Activated T-cell treated with anti-CD3 and anti-CD28 coated beads, Interleukin-2, amount 50 U/mL, for 72 hours (primary cell): ENCODE results near the gene SLC35A3. TPM values are rescaled to one million over a fixed set of nuclear protein-coding genes. Genes with fewer than 3 reads are reported as not detected.
"Not testable (repeated sequence)": the region's sequence is repeated elsewhere in the genome, so short reads cannot be mapped to it uniquely, and the experiment has no call there.

Source experiments
- ATAC-seq, 2 donors: fragments of 150-1000 bp; cut with Tn5 transposase; replicated peaks in 1 of 2; 2 replicates each; pipeline ENCODE4 v1.10.0; 2021; ENCODE audit warnings: moderate library complexity in 2 of 2, mild to moderate bottlenecking in 1 of 2
- DNase-seq, 2 donors: peaks; one replicate each; pipeline ENCODE4 v3.0.0; 2021 to 2022; ENCODE audit warnings: mixed read lengths in 1 of 2
- H3K27ac Mint-ChIP-seq: one replicate; pipeline ENCODE4 v1.8.0; 2022; ENCODE audit warnings: mild to moderate bottlenecking, moderate library complexity, mixed read lengths
- H3K27me3 Mint-ChIP-seq: one replicate; pipeline ENCODE4 v1.8.0; 2022; ENCODE audit warnings: low read depth, mixed read lengths
- H3K36me3 Mint-ChIP-seq, 2 donors: one replicate each; pipeline ENCODE4 v1.8.0; 2022; ENCODE audit warnings: mixed read lengths in 2 of 2, mild to moderate bottlenecking in 1 of 2; ENCODE audit not compliant: insufficient read depth in 2 of 2
- H3K4me1 Mint-ChIP-seq: one replicate; pipeline ENCODE4 v1.8.0; 2022; ENCODE audit warnings: low read depth, mixed read lengths
- H3K4me3 Mint-ChIP-seq, 2 donors: one replicate each; pipeline ENCODE4 v1.8.0; 2022; ENCODE audit warnings: mild to moderate bottlenecking in 2 of 2, mixed read lengths in 2 of 2, moderate library complexity in 2 of 2
- H3K9me3 Mint-ChIP-seq, 2 donors: one replicate each; pipeline ENCODE4 v1.8.0; 2022; ENCODE audit warnings: mixed read lengths in 2 of 2
- total RNA-seq, 2 donors: library from RNA; stranded (reverse); gene quantifications; one replicate each; pipeline ENCODE4 v1.2.3, GENCODE V29; 2022

Gene SLC35A3
- total RNA-seq, 2 donors from 2014 or later: 17.2 to 19.2 TPM

- not testable (repeated sequence) for DNase-seq, ATAC-seq, H3K9me3 Mint-ChIP-seq, H3K27me3 Mint-ChIP-seq
- peak overlapping the region; percentile 95 for H3K27ac Mint-ChIP-seq
- peaks cover 88% of the 10 kb centered on the region for H3K4me1 Mint-ChIP-seq
- peaks cover 15 to 20% of the 10 kb centered on the region in 2 donors for H3K36me3 Mint-ChIP-seq
- H3K4me3 Mint-ChIP-seq: peak overlapping the region; percentile 78 to 94
Observed at GRCh38 chr1:100047235-100047708, 77.5 kb downstream of the SLC35A3 start.

- no peaks in the 10 kb centered on the region for H3K9me3 Mint-ChIP-seq
- no peaks in the 10 kb centered on the region for H3K27me3 Mint-ChIP-seq
- peaks cover 10 to 13% of the 10 kb centered on the region in 2 donors for H3K36me3 Mint-ChIP-seq
- H3K27ac Mint-ChIP-seq: peak overlapping the region; percentile 91
- peaks cover 65% of the 10 kb centered on the region for H3K4me1 Mint-ChIP-seq
- peak overlapping the region in 1 of 2 donors; percentile 48 for H3K4me3 Mint-ChIP-seq
- ATAC-seq (no peak), DNase-seq (no peak)
Observed at GRCh38 chr1:100050139-100050538, 80.3 kb downstream of the SLC35A3 start.

GRCh38 chr1:100051401-100051800 is 81.6 kb downstream of the SLC35A3 start:
- Mint-ChIP-seq H3K9me3 (no peaks in the 10 kb centered on the region), H3K27ac (no peak overlapping the region), H3K4me3 (no peak overlapping the region), H3K27me3 (no peaks in the 10 kb centered on the region), H3K4me1 (peaks cover 54% of the 10 kb centered on the region), H3K36me3 (peaks cover 9 to 10% of the 10 kb centered on the region in 2 donors)
- DNase-seq (no peak), ATAC-seq (no peak)

GRCh38 chr1:100051893-100052292 is 82.1 kb downstream of the SLC35A3 start:
- H3K4me1 Mint-ChIP-seq: peaks cover 49% of the 10 kb centered on the region
- no peak for ATAC-seq
- no peak overlapping the region for H3K27ac Mint-ChIP-seq
- H3K9me3 Mint-ChIP-seq: no peaks in the 10 kb centered on the region
- peaks cover 7 to 10% of the 10 kb centered on the region in 2 donors for H3K36me3 Mint-ChIP-seq
- no peaks in the 10 kb centered on the region for H3K27me3 Mint-ChIP-seq
- H3K4me3 Mint-ChIP-seq: no peak overlapping the region
- no peak for DNase-seq

GRCh38 chr1:100053119-100053518 is 83.3 kb downstream of the SLC35A3 start:
- Mint-ChIP-seq H3K9me3 (no peaks in the 10 kb centered on the region), H3K4me3 (no peak overlapping the region), H3K4me1 (peaks cover 37% of the 10 kb centered on the region), H3K27me3 (no peaks in the 10 kb centered on the region), H3K27ac (peak overlapping the region; percentile 89), H3K36me3 (peaks cover 6 to 11% of the 10 kb centered on the region in 2 donors)
- no peak for ATAC-seq
- no peak for DNase-seq

GRCh38 chr1:100053727-100054126 is 83.9 kb downstream of the SLC35A3 start:
- peaks cover 3 to 12% of the 10 kb centered on the region in 2 donors for H3K36me3 Mint-ChIP-seq
- no peaks in the 10 kb centered on the region for H3K27me3 Mint-ChIP-seq
- no peak overlapping the region for H3K4me3 Mint-ChIP-seq
- H3K9me3 Mint-ChIP-seq: no peaks in the 10 kb centered on the region
- peak overlapping the region; percentile 89 for H3K27ac Mint-ChIP-seq
- peaks cover 31% of the 10 kb centered on the region for H3K4me1 Mint-ChIP-seq
- no peak for ATAC-seq
- DNase-seq: no peak

- Mint-ChIP-seq H3K27ac (no peak overlapping the region), H3K4me1 (peaks cover 32% of the 10 kb centered on the region)
Observed at GRCh38 chr1:100061681-100062080, 91.9 kb downstream of the SLC35A3 start.

GRCh38 chr1:100065183-100065968 is 95.6 kb downstream of the SLC35A3 start:
- peaks cover 39% of the 10 kb centered on the region for H3K4me1 Mint-ChIP-seq
- no peak overlapping the region for H3K4me3 Mint-ChIP-seq
- no peaks in the 10 kb centered on the region for H3K27me3 Mint-ChIP-seq
- H3K27ac Mint-ChIP-seq: peak overlapping the region; percentile 91
- DNase-seq: no peak
- H3K36me3 Mint-ChIP-seq: peaks cover 11 to 46% of the 10 kb centered on the region in 2 donors
- ATAC-seq: no peak
- H3K9me3 Mint-ChIP-seq: no peaks in the 10 kb centered on the region

More at GRCh38 chr1:100061681-100062080, 91.9 kb downstream of the SLC35A3 start:
- Mint-ChIP-seq H3K36me3 (peaks cover 8 to 39% of the 10 kb centered on the region in 2 donors), H3K27me3 (no peaks in the 10 kb centered on the region), H3K9me3 (no peaks in the 10 kb centered on the region), H3K4me3 (no peak overlapping the region)
- ATAC-seq (no peak), DNase-seq (no peak)

- H3K9me3 Mint-ChIP-seq: no peaks in the 10 kb centered on the region
- H3K36me3 Mint-ChIP-seq: peaks cover 11 to 44% of the 10 kb centered on the region in 2 donors
- no peak overlapping the region for H3K4me3 Mint-ChIP-seq
- DNase-seq (no peak), ATAC-seq (no peak)
- H3K4me1 Mint-ChIP-seq: peaks cover 44% of the 10 kb centered on the region
- no peaks in the 10 kb centered on the region for H3K27me3 Mint-ChIP-seq
- peak overlapping the region; percentile 91 for H3K27ac Mint-ChIP-seq
Observed at GRCh38 chr1:100065969-100066227, 96.1 kb downstream of the SLC35A3 start.

- peak overlapping the region; percentile 74 for H3K27ac Mint-ChIP-seq
- H3K4me1 Mint-ChIP-seq: peaks cover 23% of the 10 kb centered on the region
- DNase-seq (no peak), ATAC-seq (no peak)
- no peaks in the 10 kb centered on the region for H3K9me3 Mint-ChIP-seq
- no peaks in the 10 kb centered on the region for H3K27me3 Mint-ChIP-seq
- H3K36me3 Mint-ChIP-seq: peaks cover 16 to 33% of the 10 kb centered on the region in 2 donors
- H3K4me3 Mint-ChIP-seq: no peak overlapping the region
Observed at GRCh38 chr1:100070201-100070939, 100.6 kb downstream of the SLC35A3 start.

GRCh38 chr1:100073531-100073930 is 103.7 kb downstream of the SLC35A3 start:
- no peak for ATAC-seq
- no peaks in the 10 kb centered on the region for H3K9me3 Mint-ChIP-seq
- peaks cover 13% of the 10 kb centered on the region for H3K4me1 Mint-ChIP-seq
- no peak overlapping the region for H3K4me3 Mint-ChIP-seq
- no peaks in the 10 kb centered on the region for H3K27me3 Mint-ChIP-seq
- H3K36me3 Mint-ChIP-seq: peaks cover 14 to 30% of the 10 kb centered on the region in 2 donors
- no peak for DNase-seq
- no peak overlapping the region for H3K27ac Mint-ChIP-seq

- H3K36me3 Mint-ChIP-seq: peaks cover 17 to 33% of the 10 kb centered on the region in 2 donors
- H3K9me3 Mint-ChIP-seq: no peaks in the 10 kb centered on the region
- peak overlapping the region; percentile 30 for H3K27ac Mint-ChIP-seq
- peaks cover 12% of the 10 kb centered on the region for H3K4me1 Mint-ChIP-seq
- no peak overlapping the region for H3K4me3 Mint-ChIP-seq
- no peaks in the 10 kb centered on the region for H3K27me3 Mint-ChIP-seq
- ATAC-seq: no peak
- DNase-seq: no peak
Observed at GRCh38 chr1:100074604-100075395, 105.0 kb downstream of the SLC35A3 start.

GRCh38 chr1:100075773-100076172 is 106.0 kb downstream of the SLC35A3 start:
- peak overlapping the region; percentile 43 for H3K27ac Mint-ChIP-seq
- peaks cover 14 to 29% of the 10 kb centered on the region in 2 donors for H3K36me3 Mint-ChIP-seq
- H3K27me3 Mint-ChIP-seq: no peaks in the 10 kb centered on the region
- no peaks in the 10 kb centered on the region for H3K9me3 Mint-ChIP-seq
- H3K4me1 Mint-ChIP-seq: peaks cover 2% of the 10 kb centered on the region
- DNase-seq: no peak
- H3K4me3 Mint-ChIP-seq: no peak overlapping the region
- no peak for ATAC-seq
